GM13977 (cell line): ENCODE data around the gene KDM2B.

Source experiments
- DNase-seq: peaks from one replicate; pipeline ENCODE4 v3.0.0; 2012; ENCODE audit warnings: low spot score
- CTCF ChIP-seq: IDR thresholded peaks from 2 replicates; pipeline ENCODE4 v1.5.1; 2012; ENCODE audit warnings: mild to moderate bottlenecking, control low read depth; ENCODE audit not compliant: insufficient read depth; ENCODE audit errors: extremely low read depth, missing control alignments
- in situ Hi-C: fragments of 300-500 bp; cut with MboI; formaldehyde crosslinking; loops from one replicate; pipeline ENCODE4 v1.12.0; 2022; ENCODE audit warnings: low sequenced_read_pairs, low pct_unique_long_range_greater_than_20kb, mixed read lengths, inconsistent platforms; ENCODE audit not compliant: unreplicated experiment

Gene KDM2B

GRCh38 chr12:121610239-121611149 is 29.7 kb upstream of the KDM2B start:
- in situ Hi-C loops = no loop called here
- no peak for DNase-seq
- no peak for TF ChIP-seq CTCF

GRCh38 chr12:121608301-121608700 is 27.5 kb upstream of the KDM2B start:
- in situ Hi-C loops = no loop called here

GRCh38 chr12:121603581-121603980 is 22.8 kb upstream of the KDM2B start:
- DNase-seq = no peak
- TF ChIP-seq CTCF = no peak
- in situ Hi-C loops = no loop called here

More at GRCh38 chr12:121608301-121608700, 27.5 kb upstream of the KDM2B start:
- DNase-seq = no peak
- TF ChIP-seq CTCF = no peak

GRCh38 chr12:121602766-121603165 is 21.9 kb upstream of the KDM2B start:
- DNase-seq = no peak
- in situ Hi-C loops = no loop called here
- no peak for TF ChIP-seq CTCF

GRCh38 chr12:121600702-121601336 is 20.0 kb upstream of the KDM2B start:
- no peak for TF ChIP-seq CTCF
- in situ Hi-C loops = no loop called here
- DNase-seq = no peak

GRCh38 chr12:121596526-121596925 is 15.7 kb upstream of the KDM2B start:
- no peak for TF ChIP-seq CTCF
- no peak for DNase-seq
- in situ Hi-C loops = no loop called here
